Inflammatory macrophage (primary cell): ENCODE results near the gene LRRC32.

Experiments
- DNase-seq, 2 donors: peaks; one replicate each; pipeline ENCODE4 v3.0.0-alpha.2; 2020 to 2022

Gene LRRC32

DNA sequence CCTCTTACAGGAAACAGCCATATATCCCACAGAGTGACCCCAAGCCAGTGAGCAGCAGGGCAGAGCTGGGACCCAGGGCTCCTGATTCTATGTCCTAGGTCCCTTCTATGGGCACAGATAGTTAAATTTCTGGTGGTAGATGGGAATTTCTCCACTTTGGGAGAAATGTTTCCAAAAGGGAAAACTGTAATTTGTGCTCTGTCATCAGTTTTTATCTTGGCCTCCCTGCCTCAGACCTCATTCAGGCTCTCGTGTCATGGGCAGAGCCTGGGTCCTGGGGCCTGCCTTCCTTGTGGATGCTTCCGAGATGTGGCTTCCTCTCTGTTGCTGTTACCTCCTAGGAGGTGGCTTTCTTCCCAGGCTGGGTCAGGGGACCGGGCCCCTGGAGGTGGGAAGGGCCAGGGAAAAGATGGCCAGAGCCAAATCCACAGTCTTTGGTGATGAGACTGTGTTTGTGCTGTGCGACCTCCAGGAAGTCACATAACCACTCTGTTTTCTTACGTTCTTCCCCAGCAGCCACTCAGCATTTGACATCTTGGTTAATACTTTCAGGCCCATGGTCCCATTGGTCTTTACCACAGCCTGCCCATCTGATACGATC lies 8.6 kb downstream of the LRRC32 start:
- DNase-seq = no peak

DNA sequence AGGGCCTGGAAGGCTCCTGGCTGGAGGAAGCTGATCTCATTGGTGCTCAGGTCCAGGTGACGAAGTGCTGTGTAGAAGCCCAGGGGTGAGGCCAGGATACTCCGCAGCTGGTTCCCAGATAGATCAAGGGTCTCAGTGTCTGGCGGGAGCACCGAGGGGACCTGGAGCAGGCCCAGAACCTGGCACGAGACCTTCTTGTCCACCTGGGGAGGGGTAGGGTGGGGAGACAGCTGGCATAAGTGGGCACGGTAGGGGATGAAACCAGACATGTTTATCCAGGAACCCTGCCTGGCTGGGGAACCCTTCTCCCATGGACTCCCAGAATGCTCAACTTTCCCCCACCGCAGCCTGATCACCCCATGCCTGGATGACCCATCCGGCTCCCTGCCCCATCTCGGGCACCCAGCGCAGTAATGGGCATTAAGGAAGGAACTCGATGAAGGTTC lies 9.2 kb downstream of the LRRC32 start:
- DNase-seq = no peak

DNA sequence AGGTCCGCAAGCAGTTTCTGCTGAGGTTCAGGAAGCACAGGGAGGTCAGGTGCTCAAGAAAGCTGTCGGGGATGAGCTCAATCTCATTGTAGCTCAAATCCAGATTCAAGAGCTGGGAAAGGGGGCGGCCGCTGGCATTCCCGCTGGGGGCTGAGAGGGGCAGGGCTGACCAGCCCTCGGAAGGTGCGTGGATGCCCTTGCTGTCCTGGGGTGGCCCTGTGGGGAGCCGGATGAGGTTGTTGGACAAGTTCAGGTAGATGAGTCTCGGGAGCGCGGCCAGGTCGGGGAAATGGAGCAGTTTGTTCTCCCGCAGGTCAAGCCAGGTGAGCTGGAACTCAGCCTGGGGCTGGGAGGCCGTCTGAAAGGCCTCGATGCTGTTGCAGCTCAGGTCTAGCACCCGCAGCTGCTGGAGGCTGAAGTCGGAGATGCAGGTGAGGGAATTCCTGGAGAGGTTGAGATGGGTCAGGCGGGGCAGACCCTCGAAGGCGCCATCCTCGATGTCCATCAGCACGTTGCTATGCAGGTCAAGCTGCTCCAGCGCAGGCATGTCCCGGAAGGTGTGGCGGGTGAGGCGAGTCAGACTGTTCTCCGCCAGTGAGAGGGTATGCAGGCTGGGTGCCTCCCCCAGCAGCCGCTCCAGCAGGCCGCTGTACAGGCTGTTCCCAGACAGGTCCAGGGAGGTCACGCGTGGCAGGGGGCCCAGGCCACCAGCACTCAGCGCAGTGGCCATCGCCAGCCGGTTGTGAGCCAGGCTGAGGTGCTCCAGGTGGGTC lies 9.8 kb downstream of the LRRC32 start:
- no peak for DNase-seq

DNA sequence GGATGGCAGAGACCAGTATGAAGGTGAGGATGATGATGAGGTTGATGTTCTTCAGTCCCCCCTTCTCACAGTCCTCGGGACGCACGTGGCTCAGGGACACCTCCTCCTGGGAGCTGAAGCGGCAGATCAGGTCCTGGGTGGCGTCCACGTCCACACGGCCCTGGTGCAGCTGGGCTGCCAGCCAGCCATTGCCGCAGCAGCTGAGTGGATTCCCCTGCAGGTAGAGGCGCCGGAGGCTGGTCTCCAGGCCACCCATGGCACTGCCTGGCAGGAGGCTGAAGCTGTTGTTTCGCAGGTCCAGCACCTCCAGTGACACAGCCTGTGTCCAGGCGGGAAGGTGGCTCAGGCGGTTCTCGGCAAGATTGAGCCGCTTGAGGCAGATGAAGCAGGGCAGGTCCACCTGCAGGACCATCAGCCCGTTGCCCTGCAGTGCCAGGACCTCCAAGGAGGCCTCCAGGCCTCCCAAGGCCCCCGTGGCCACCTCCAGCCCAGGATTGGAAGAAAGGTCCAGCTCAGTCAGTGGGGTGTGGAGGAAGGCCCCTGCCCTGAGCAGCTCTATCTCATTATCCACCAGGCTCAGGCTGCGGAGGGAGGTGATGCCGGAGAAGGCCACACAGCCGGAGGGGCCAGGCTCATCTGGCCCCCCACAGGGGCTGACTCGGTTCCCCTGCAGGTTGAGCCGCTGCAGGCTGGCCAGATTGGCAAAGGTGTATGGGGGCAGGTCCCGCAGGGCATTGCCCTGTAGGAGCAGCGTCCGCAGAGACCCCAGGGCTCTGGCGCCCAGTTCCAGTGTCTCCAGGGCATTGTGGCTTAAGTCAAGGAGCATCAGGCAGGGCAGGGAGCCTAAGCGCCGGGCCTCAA lies 10.6 kb downstream of the LRRC32 start:
- DNase-seq = no peak

DNA sequence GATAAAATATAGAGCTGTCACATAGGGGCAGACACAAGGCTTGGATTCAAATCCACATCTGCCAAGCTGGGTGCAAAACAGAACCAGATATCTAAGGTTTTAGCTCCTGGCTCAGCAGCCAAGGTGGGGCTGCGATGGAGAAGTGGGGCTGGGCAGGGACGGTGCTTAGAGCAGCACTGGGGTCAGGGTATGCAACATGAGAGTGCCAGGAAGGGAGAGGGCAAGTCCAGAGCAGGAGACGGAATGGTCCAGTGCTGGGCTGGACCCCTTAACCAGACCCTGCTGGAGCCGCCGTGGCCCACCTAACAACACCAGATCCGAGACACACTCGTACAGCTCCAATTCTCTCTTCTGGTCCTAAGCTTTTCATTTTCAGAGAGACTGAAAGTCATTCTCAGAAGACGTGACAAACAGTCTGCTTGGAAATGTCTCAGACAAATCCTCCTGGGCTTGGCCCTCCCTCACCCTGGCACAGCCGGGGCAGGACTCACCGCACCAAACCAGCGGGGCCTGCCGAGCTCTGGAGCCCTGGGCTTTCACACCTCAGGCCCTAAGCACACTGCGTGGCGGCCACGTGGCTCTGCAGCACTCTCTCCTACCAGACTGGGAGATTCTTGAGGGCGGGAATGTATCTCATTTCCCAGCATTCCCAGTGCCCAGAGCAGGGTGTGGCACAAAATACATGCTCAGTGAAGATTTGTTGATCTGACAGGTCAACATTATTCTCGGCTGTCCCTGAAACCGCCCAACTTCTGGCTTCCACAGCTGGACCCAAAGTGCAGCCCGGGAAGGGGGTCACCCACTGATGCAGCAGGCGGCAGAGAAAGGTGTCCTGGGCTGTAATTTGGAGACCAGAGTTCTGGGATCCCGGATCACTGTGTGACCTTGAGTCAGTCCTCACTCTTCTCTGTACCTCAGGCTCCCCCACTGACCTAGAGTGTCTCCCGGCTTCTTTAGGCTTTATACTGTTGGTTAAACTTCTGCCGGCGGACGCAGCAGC lies 11.6 kb downstream of the LRRC32 start:
- no peak for DNase-seq

DNA sequence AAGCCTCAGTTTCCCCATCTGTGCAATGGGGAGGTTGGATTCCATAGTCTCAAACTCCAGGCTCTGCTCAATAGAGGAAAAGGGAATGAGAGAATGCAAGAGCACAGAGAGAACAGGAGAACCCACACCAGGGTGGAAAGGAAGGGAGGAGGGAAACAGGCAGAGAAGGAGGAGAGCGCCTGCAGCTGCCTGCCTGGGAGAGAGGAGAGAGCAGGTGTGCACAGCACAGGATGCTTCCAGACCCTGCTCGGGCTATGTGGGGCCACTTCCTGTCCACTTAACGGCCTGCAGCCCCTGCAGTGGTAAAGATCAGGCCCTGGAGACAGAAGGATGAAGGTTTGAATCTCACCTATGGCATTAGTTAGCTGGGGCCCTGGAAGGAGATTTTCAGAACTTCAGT lies 12.3 kb downstream of the LRRC32 start:
- DNase-seq = no peak

DNA sequence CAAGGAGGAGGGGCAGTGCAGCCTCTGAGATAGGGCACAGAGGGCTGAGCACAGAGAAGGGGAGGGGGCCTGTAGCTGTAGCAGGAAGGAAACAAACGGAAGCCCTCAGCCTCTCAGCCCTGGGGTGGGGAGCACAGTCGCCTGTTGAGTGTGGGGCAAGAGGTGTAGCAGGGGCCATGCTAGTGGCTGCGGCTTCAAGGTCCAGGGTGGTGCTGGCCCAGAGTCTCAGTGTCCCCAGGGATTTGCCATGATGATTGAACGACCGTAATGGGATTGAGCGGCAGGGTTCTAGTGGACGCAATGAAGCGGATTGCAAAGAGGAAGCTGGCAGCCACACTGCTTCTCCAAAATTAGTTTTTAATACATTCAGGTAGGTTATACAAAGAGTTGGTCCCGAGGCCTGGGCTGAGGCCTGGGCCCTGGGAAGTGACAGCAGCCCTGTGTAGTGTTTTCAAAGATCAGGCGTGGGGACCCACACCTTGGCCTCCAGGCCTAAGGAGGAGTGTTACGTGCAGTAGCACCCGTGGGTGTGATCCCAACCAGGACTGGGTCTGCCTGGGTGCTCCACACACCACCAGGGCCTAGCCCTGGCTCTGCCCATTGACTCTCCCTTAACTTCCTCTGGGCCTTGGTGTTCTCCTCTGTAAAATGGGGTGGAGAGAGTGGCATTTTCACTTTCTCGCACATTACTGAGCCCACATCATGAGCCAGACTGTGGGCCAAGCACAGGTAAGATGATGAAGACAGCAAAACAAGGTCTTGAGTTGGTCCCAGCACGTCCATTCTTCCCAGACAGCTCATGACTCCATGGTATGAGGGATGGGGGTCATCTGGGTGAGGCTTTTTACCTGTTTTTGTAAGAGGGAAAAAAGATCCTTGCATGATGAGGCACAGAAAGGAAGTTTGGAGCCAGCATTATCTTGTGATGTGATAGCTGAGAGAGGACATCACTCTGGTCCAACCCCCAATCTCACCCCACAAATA lies 13.1 kb downstream of the LRRC32 start:
- DNase-seq = no peak

DNA sequence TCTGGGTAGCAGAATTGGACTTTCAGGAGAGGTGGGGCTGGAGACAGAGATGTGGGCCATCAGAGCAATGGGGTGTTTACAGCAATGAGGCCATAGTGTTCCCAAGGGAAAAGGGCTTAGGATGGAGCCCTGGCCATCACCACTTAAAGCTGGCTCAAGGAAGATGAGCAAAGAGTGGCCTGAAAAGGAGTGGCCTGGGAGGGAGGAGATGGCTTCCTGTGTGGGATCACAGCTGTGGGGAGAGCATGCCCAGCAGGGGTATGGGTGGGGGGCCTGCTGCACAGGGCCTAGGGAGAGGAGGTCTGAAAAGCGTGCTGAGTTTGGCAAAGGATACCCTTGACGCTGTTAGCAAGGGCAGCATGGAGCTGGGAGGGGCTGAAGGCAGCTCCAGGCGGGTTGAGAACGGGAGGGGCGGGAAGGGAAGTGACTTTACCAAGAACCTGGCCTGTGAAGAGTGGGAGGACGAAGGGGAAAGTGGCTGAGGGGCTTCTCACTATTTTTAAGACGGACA lies 13.9 kb downstream of the LRRC32 start:
- DNase-seq = no peak

DNA sequence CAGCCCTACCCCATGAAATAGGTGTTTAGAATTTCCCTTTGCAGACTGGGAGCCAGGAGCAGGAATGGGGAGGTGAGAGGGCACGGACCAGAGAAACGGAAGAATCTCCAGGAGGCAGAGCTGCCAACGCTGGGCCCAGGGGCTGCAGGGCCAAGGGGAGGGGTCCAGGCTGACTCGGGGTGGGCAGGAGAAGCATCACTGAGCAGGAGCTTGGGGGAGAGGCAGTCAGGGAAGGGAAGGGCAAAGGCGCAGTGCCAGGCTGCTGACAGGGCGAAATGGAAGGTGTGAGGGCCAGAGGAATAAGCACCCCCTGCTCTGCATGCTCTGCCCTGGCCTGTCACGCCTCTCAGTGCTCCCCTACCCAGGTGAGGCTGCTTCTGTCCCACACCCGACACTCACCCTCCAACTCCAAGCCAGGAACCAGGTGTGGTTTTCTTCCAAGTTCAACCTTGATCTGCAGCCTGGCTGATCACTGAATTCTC lies 14.5 kb downstream of the LRRC32 start:
- no peak for DNase-seq

DNA sequence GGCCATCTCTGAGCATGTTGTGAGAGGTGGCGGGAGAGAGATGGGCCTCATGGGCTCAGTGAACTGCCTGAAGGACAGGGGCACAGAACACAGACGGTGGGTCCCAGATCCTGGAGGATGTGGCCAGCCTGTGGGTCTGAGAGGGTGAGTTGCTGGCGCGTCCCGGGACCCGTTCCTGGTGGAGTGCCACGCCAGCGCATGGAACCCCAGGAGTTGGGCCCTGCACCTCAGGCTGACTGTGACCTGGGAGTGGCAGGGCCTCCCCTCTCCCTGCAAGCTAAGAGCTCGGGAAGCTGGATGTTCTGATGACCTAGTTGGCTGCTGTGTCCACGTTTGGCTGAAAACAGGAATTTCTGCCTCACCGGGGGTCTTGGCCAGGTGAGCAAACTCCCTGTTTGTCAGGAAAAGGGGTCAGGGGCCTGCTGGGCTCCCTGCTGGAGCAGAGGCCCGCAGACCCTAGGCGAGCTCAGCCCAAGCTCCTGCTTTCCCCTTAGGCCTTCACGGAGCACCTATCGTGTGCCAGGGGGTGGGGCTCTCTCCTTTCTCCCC lies 15.0 kb downstream of the LRRC32 start:
- DNase-seq = no peak

DNA sequence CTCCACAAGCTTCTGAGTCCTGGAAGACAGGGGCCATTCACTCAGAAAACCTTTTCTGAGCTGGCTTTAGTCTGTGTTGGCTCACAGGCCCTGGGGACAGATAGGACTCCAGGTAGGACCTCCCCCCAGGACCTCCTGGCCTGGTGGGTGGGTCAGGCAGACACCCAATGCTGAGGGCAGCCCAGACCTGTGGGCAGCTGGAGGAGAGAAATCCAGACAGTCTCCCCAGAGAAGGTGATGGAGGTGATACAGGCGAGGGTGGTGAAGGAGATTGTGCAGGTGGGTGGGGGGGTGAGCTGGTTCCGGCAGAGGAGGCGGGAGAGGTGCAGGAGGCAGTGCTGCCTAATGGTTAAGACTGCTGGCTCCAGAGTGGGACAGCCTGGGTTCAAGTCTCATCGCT lies 15.6 kb downstream of the LRRC32 start:
- no peak for DNase-seq

DNA sequence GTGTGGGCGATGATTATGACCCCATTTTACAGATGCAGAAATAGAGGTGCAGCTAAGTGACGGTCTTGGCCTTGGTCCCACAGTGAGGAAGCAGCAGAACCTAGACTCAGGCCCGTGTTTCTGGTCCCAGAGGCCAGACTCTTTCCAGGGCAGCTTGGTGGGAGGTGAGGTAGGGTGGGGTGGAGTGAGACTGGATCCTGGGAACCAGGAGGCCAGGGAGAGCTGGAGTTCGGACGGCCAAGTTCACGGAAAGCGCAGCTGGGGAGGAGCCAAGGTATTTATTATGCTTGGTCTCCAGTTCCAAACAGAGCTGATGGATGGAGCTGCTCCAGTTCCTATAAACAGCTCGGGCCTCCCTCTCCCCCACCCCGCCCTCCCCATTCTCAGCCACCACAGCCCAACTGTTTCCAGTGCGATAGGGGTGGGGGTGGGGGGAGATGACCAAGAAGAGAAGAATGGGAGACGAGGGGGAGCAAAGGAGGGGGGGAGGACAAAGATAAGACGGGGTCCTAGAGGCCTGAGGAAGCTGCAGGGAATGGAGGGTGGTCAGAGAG lies 16.2 kb downstream of the LRRC32 start:
- no peak for DNase-seq

DNA sequence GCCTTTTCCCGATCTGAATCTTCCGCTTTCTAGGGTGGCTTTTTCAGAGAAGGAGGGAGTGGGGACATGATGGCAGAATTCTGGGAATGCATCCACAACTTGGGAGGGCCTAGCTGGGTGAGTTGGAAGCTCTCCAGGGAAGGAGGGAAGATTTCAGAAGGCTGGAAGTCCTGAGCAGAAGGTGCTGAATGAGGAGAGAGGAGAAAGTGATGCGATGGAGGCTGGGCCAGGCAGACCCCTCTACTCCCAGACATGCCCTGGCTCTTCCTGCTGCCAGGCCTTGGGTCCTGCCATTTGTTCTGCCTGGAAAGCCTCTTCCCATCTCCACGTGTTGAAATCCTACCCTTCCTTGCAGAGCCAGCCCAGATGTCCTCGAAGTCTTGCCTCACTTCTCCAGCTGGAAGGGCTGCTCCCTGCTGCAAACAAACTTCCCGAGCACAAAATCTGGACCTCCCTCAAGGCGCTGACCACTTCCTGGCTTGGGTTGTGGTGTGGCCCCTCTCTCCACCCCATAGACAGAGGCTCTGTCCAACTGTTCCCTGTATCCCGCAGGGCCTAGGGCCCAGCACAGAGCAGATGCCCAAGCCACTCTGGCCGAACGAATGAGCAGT lies 16.8 kb downstream of the LRRC32 start:
- DNase-seq = no peak

DNA sequence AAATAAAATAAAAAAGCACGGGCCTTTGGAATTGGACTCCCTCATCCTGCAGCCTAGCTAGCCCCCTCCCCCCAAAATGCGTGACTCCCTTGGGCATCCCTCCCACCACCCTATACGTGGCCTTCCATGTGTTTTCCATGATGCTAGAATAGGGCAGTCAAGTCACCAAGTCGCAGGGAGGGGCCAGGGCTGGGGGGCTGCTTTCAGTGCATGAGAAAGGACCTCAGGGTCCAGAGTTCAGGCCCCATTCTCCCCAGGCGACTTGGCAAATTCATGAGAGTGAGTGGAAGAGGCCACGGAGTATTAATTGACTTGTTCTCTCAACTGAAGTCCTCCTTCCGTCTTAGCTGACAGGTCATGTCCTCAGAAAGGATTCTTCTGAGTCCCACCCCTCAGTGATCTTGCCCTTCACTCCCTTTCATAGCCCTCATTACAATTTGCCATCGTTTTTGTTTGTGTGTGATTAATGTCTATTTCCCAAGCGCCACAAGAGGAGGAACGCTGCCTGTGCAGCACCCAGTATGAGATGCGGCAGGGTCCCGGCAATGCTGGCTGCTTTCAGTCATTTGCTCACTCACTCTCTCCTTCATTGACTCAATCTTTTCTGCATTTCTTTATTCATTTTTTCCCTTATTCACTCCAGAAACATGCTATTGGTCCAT lies 17.4 kb downstream of the LRRC32 start:
- DNase-seq = no peak

DNA sequence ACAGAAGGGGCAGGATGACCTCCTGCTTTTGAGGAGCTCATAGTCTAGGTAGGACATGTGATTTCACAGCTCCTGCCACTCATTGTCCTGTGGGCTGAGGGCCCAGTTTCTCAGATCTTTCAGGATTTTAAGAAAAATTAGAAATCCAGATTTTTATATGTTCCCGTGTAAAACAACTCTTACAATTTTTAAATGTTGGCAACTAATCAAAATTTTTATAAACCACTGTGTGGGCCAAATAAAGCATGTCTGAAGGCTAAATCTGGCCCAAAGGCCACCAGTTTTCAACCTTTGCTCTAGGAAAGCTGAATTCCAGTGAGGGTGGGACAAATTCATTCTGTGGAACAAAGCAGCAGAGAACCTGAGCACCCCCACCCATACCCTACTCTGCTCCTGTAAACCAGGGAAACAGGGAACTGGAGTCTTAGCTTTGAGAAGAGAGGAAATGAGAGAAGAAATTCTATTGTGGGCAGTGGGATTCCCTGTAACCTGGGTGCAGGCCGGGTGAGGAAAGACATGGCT lies 20.6 kb downstream of the LRRC32 start:
- no peak for DNase-seq

DNA sequence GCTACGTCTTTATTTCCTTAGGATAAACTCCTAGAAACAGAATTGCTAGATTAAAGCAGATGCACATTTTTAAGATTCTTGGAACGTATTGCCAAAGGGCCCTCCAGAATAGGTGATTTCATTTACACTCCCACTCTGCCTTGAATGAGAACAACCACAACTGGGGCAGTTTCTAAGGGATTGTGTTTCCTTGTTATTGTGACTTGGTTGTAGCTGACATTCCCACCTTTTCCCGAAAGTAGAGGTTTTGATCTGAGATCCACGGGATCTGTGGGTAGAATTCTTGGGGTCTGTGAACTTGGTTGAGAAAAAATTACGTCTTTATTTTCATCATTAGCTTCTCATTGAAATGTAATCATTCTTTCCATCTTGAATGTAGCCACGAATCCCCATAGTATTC lies 21.5 kb downstream of the LRRC32 start:
- DNase-seq = no peak

DNA sequence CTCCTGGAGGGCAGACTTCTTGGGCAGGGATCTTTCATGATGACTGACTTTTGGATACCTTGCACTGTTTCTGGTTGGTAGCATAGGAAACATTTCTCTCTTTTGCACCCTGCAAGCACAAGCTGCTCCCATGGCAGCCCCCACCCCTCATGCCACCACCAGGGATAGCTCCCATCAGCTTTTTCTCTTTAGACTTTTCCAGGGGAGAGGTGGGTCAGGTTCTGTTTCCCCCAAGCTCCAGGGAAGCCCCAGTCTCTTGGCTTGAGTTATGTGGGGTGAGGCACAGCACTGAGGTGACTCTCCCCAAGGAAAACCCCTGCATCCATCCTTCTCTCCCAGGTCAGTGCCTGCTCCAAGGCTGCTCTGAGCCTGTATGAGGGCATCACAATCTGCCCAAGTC lies 22.5 kb downstream of the LRRC32 start:
- no peak for DNase-seq

DNA sequence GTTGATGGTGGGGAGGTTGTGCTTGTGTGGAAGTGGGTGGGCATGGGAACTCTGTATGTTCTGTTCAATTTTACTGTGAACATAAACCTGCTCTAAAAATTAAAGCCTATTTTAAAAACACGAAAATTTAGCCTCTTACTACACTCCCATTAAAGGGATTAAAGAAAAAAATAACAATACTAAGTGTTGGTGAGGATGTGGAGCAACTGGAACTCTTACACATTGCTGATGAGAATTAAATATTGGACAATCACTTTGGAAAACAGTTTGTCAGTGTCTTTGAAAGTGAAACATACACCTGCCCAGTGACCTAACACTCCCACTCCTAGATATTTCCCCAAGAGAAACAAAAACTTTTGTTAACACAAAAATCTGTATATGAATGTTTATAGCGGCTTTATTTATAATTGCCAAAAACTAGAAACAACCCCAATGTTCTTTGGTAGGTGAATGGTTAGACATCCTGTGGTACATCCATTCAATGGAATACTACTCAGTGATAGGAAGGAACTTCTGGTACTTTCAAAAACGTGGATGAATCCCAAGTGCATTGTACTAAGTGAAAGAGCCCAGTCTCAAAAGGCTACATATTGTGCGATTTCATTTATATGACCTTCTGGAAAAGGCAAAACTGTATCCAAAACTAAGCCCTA lies 23.5 kb downstream of the LRRC32 start:
- DNase-seq = no peak
